HG03571 (cell line): ENCODE results near the gene FABP7.

Experiments
- ATAC-seq: cut with Tn5 transposase; IDR thresholded peaks from one replicate; pipeline ENCODE4 v1.9.1; 2021; ENCODE audit not compliant: unreplicated experiment

The FABP7 gene

GRCh38 chr6:122832459-122832858 is 52.9 kb downstream of the FABP7 start:
- ATAC-seq, result no peak

DNA sequence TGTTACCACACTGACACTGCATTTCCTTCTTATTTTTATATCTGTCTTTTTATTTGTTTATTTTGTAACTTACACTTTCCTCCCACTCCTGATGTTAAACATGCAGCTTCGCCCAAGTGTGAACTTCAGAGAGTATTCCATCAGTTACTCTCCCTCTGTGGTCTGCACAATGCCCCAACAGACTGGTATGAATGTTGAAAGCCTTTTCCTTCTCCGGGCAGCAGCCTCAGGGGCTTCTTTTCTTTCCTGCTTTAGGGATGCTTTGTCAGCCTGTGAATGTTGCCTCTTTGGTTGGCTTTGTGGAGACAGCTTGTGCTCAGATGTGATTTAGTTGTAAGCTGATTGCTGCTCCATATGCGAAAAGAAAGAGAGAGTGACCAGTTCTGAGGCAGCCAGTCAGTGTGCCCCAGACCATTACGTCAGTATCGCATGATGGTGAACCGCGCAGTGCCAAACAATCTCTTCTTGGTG is 53.5 kb downstream of the FABP7 start:
- ATAC-seq, result no peak
